Measurements from ENCODE around the gene PRPF40A.

PRPF40A gene

DNA sequence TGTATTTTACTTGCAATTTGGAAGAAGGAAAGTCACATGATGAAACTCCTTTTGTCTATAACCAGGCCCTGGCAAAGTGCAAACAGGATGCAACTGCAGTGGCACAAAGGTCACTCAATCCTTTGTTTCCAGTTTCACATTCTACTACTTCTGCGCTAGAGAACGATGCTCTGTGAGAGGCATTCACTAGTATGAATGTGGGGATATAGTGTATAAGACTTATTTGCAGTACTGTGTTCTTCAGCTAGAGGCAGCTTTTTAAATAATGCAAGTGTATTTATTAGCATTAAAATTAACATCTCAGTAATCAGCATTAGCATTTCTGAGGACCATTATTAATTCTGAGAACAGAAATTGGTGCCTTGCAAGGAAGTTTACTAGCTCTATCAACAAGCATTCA, 68.9 kb downstream of the PRPF40A start:
- DNase-seq: peak; percentile 1

- peak; percentile 43 for DNase-seq
These were observed 69.7 kb downstream of the PRPF40A start for GRCh38 chr2:152647552-152647951.

DNA sequence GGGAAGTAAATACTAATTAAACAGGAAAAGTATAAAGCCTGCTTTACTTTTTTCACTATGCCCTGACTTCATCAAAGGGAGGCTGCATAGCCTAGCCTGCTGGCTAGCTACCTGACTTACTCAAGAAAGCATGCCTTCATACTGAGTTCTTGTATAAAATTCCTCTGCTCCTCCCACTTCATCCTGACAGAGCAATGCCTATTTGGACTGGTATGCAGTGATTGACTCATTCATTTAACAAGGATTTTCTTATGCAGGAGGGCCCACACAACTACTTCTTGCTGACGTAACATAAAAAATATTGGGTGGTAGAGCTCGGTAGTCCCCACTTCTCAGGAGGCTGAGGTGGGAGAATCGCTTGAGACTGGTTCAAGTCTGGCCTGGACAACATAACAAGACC, 70.5 kb downstream of the PRPF40A start:
- DNase-seq: no peak

- DNase-seq: no peak
These were observed 71.0 kb downstream of the PRPF40A start for GRCh38 chr2:152646264-152646663.

- DNase-seq: no peak
These were observed 72.9 kb downstream of the PRPF40A start for GRCh38 chr2:152644189-152644873.

GRCh38 chr2:152638590-152638989, 78.7 kb downstream of the PRPF40A start:
- DNase-seq: no peak

DNA sequence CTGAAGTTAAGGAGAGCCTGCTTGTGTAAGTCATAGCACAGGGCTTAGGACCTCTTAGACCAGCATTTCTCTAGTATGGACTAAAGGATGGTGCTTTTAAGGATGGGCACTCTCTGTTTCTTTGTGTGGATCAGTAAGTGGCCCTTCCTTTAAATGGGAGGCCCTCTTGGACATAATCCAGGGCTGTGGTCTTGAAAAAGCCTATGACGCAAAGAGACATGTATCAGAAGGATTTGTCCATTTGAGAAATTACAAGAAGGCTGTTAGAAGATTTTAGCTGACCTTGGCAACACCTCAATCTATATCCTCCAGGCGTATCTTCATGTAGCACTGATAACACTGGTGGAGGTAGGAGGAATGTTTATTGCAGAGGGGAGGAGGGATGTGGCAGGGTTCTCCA, 79.2 kb downstream of the PRPF40A start:
- no peak for DNase-seq

DNA sequence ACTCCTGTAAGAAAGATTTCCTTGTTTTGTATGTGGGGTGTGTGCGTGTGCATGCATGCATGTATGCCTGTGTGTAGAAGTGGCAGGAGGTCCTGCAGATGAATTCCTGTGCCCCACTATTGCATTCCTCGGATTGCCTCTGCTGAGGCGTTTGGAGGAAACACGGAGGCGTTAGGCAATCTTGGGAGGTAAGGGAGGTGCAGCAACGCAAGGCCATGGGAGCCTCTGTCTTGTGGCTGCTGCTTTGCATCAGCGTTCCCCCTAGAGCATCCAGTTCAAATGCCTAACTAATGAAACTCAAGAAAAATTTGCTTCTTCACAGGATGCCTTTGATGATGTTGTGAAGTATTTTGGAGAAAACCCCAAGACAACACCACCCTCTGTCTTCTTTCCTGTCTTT, 80.0 kb downstream of the PRPF40A start:
- DNase-seq: no peak

DNA sequence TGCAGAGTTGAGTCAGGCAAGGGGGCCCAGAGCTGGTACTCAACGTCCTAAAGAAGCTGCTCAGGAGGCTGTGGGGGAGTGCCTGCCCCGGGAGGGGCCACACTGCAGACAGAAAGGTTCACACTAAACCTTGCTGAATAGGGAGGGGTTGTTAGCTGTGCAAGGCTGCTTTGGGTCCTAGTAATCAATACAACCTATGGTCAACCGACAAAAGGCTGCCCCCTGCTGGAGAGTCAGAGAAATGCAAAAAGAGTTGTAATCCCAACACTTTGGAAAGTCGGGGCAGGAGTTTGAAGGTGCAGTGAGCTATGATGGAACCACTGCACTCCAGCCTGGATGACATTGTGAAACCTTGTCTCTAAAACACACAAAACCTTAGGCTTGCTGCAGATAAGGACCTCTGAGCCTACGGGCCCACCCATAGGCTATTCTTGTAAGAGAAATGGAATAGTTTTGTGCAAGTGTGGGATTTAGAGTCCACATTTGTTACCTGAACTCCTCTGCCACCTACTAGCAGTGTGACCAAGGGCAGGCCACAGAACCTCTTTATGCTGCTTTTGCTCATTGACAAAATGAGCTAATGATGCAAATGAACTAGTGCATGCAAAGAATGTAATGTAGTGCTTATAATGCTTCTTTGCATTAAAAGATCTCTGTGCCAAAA, 81.5 kb downstream of the PRPF40A start:
- DNase-seq: peak; percentile 50

DNA sequence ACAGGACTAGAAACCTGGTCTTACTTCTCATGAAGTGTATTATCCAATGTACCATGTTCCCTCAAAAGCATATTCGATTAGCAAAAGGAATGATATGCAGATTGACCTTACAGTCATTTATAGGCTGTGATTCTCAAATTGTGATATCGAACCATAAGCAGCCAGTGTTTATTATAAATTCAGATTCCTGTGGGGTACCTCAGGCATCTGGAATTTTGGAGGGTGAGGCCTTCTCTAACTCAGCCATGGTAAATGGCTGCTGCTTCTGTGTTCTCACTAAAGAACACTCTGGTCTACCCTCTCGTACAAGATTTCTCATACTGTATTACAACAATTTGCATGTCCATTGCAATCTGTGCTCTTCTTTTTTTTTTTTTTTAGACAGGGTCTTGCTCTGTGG, 84.5 kb downstream of the PRPF40A start:
- DNase-seq: no peak

- DNase-seq: peak; percentile 6
These were observed 86.8 kb downstream of the PRPF40A start for GRCh38 chr2:152630466-152630865.

DNA sequence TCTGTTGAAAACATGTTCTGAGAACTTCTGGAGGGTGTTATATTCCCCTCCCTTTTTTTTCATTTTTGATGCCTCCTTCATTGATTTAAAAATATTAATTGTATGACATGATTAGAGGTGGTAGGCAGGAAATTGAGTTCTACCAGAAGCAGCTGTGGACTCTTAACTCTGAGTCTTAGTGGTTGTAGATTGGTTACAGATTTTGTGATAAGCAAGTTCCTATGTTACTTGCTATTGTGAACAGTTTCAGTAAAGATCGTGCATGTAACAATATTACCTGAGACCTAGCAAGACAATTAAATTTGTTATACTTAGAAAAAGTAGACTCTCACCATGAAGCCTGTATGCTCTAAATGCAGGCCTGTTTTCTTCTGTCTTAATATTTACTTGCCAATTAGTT, 88.1 kb downstream of the PRPF40A start:
- DNase-seq: no peak

GRCh38 chr2:152627351-152627957, 89.8 kb downstream of the PRPF40A start:
- DNase-seq: no peak

DNA sequence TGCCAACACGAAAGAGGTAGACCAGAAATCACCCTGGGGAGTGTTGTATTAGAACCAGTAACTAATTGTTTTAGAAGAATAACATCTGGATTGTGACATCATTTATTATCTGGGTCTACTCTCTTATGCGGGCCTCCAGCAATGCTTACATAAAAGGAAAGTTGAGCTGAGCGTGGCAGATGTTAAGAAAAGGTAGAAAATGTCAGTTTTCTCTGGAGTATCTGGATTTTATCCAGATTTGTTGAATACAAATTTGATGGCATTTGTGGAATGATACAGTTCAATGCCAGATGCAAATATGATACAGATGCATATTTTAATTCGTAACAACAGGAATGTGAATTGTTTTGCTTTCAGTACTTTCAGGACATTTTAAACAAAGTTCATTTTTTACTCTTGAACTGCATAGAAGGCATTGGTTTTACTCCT, 90.3 kb downstream of the PRPF40A start:
- no peak for DNase-seq

DNA sequence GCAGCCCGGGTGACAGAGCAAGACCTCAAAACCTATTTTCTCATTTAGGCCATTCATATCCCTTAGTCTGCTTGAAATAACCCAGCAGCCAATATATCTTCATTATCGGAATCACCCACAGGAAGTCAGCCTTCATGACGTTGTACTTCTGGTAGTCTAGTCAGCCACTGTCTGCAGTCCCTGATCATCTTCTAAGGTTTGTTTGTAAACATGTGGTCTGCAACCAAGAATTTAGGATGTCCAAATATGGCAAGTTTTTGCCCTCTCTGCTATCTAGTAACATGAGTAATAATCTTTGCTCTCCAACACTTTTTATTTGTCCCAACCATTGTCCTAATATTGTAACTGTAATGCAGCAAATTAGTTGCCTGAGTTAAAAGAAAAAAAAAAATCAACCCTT, 92.5 kb downstream of the PRPF40A start:
- DNase-seq: no peak

- DNase-seq: no peak
These were observed 93.5 kb downstream of the PRPF40A start for GRCh38 chr2:152623775-152624174.

DNA sequence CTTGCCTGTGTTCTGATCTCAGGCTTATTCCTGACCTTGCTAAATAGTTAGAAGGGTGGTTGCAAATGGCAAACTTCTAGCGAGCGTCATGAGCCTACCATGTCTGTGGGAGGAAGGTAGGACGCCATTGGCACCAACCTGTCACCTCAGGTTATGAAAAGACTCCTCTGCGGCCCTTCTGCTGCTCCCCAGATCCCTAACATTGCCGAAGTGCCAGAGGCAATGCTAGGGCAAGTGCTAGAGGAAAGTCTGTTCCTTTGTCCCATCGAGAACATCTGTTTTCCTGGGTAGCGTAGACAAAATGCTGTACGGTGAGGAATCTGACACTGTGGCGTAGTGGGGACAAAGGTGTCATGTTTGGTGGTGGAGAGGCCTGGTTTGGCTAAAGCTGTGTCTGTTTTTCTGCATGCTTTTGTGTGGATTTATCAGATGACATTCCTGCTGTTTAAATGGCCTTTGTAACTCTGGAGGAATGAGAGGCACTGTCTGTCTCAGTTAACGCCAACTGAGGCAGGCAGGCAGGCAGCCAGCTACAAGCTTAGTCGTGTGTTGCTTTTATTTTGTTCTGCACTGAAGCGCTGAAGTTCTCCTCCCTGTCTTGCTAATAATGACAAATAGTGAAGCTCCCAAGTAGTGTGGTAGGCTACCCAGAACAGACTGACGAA, 94.1 kb downstream of the PRPF40A start:
- no peak for DNase-seq

- no peak for DNase-seq
These were observed 95.0 kb downstream of the PRPF40A start for GRCh38 chr2:152622219-152622618.

DNA sequence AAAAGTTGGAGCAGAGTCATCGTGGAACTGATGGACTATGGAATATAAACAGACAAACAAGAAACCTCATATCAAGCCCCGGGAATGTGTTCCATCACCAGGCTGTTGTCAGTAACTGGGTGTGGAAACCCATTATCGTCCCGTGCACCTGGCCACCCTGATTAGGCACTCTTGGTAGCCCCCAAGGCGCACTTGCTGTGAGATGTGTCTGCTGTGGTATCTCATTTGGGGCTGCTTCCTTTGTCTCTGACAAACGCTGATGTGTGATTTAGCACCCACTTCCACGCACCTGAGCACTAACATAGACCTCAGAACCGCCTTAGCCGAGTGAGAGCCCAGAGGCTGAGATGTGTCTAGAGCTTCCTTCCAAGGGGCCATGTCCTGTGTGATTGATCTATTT, 96.3 kb downstream of the PRPF40A start:
- no peak for DNase-seq

GRCh38 chr2:152620208-152620607, 97.1 kb downstream of the PRPF40A start:
- no peak for DNase-seq

GRCh38 chr2:152618193-152618564, 99.1 kb downstream of the PRPF40A start:
- DNase-seq: peak; percentile 5

GRCh38 chr2:152617456-152618192, 99.6 kb downstream of the PRPF40A start:
- peak; percentile 17 for DNase-seq

GRCh38 chr2:152615177-152615576, 102.1 kb downstream of the PRPF40A start:
- DNase-seq: no peak
